GM18907 (cell line): ENCODE measurements around the gene STAT6.

Source experiments
- ATAC-seq: cut with Tn5 transposase; IDR thresholded peaks from one replicate; pipeline ENCODE4 v1.9.1; 2021; ENCODE audit warnings: mild to moderate bottlenecking, moderate library complexity; ENCODE audit not compliant: unreplicated experiment

Gene STAT6

GRCh38 chr12:57104292-57104910 is 6.8 kb downstream of the STAT6 start:
- ATAC-seq, result no peak

GRCh38 chr12:57103856-57104255 is 7.3 kb downstream of the STAT6 start:
- ATAC-seq, result no peak

GRCh38 chr12:57101892-57102695 is 9.1 kb downstream of the STAT6 start:
- no peak for ATAC-seq

GRCh38 chr12:57099766-57100165 is 11.4 kb downstream of the STAT6 start:
- ATAC-seq, result no peak

GRCh38 chr12:57099047-57099714 is 12.0 kb downstream of the STAT6 start:
- ATAC-seq, result no peak

- ATAC-seq, result no peak
Observed at GRCh38 chr12:57098546-57098945, 12.6 kb downstream of the STAT6 start.

- no peak for ATAC-seq
Observed at GRCh38 chr12:57097554-57097835, 13.7 kb downstream of the STAT6 start.

- ATAC-seq, result no peak
Observed at GRCh38 chr12:57096748-57097553, 14.2 kb downstream of the STAT6 start.

GRCh38 chr12:57096099-57096572 is 15.0 kb downstream of the STAT6 start:
- no peak for ATAC-seq

GRCh38 chr12:57095440-57095839 is 15.7 kb downstream of the STAT6 start:
- ATAC-seq, result no peak

- ATAC-seq, result no peak
Observed at GRCh38 chr12:57094208-57095160, 16.7 kb downstream of the STAT6 start.

GRCh38 chr12:57093415-57094207 is 17.6 kb downstream of the STAT6 start:
- no peak for ATAC-seq

GRCh38 chr12:57092876-57093414 is 18.2 kb downstream of the STAT6 start:
- ATAC-seq, result no peak

GRCh38 chr12:57092529-57092862 is 18.7 kb downstream of the STAT6 start:
- ATAC-seq, result no peak

- ATAC-seq, result no peak
Observed at GRCh38 chr12:57091638-57092528, 19.3 kb downstream of the STAT6 start.

GRCh38 chr12:57090924-57091637 is 20.1 kb downstream of the STAT6 start:
- no peak for ATAC-seq

GRCh38 chr12:57090490-57090889 is 20.7 kb downstream of the STAT6 start:
- ATAC-seq, result no peak
